Right lobe of liver (tissue), 4 donors: Measurements from ENCODE around the gene PDE6D.

ENCODE experiments used
- POLR2A ChIP-seq: fragments of 450-650 bp; IDR thresholded peaks from one replicate; pipeline ENCODE4 v1.6.1; 2017; ENCODE audit warnings: antibody characterized with exemption, mild to moderate bottlenecking
- TF ChIP-seq, protein P1 (sequence below), 4 donors: fragments of 200-600 bp in 3 of 4; fragments of 450-650 bp in 1 of 4; IDR thresholded peaks; one replicate each; pipeline versions ENCODE4 v1.5.1 to v1.8.0; 2016 to 2022; ENCODE audit warnings: antibody characterized with exemption in 4 of 4, mild to moderate bottlenecking in 2 of 4
- donor health status: DM: no; HTN: no; CAD: no.
- donor health status: DM: no; HTN: no; CAD: no.
- donor health status: DM: no; HTN: yes; CAD: no.

DNA sequence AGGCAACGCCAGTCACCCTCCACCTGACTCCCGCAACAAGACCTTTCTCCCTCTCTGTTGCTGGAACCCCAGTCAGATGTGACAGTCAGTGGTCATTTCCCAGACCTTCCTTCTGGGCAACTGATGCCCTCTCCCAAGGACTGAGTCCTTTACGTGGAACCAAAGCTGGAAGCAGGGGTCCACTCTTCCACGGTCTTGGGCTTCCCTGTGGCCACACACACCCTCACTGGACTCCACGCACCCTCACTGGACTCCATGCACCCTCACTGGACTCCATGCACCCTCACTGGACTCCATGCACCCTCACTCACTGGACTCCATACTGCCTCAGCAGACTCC is 65.6 kb downstream of the PDE6D start:
- TF ChIP-seq, protein P1, sequence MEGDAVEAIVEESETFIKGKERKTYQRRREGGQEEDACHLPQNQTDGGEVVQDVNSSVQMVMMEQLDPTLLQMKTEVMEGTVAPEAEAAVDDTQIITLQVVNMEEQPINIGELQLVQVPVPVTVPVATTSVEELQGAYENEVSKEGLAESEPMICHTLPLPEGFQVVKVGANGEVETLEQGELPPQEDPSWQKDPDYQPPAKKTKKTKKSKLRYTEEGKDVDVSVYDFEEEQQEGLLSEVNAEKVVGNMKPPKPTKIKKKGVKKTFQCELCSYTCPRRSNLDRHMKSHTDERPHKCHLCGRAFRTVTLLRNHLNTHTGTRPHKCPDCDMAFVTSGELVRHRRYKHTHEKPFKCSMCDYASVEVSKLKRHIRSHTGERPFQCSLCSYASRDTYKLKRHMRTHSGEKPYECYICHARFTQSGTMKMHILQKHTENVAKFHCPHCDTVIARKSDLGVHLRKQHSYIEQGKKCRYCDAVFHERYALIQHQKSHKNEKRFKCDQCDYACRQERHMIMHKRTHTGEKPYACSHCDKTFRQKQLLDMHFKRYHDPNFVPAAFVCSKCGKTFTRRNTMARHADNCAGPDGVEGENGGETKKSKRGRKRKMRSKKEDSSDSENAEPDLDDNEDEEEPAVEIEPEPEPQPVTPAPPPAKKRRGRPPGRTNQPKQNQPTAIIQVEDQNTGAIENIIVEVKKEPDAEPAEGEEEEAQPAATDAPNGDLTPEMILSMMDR (IDR thresholded peaks at IDR 0.05): no peak
- TF ChIP-seq POLR2A: no peak
